HCT116 (cell line): ENCODE results near the gene DVL1. TPM values are rescaled to one million over a fixed set of nuclear protein-coding genes. Genes with fewer than 3 reads are reported as not detected.

ENCODE experiments used
- ATAC-seq: fragments of 200-7000 bp; cut with Tn5 transposase; 2 replicates; pipeline ENCODE4 v1.9.1; 2020; ENCODE audit warnings: mild to moderate bottlenecking, moderate library complexity
- BruUV-seq: library from RNA; stranded (reverse); fragments of 400-500 nt; replicated peaks from 2 replicates; lab custom pipeline; 2021; lab: Mats Ljungman, UMichigan
- CTCF ChIA-PET: fragments of 300-600 bp; sonication (Branson Sonifier 250); formaldehyde crosslinking; loops from one replicate; lab custom pipeline; 2021; ENCODE audit warnings: antibody characterized with exemption; lab: Charles Lee
- POLR2A ChIA-PET: fragments of 300-600, 350-600 bp; sonication (Branson Sonifier 250); formaldehyde crosslinking; loops from one replicate; lab custom pipeline; 2021; ENCODE audit warnings: antibody characterized with exemption; lab: Charles Lee
- RAD21 ChIA-PET, 2 experiments: fragments of 300-600 bp; sonication (Branson Sonifier 250); formaldehyde crosslinking; loops; one replicate each; lab custom pipeline; 2023; ENCODE audit warnings: low total read pairs in 2 of 2; ENCODE audit not compliant: uncharacterized antibody in 2 of 2, unreplicated experiment in 2 of 2, low non-redundant PET in 1 of 2; lab: Charles Lee
- DNase-seq: peaks from one replicate; pipeline ENCODE4 v3.0.0-alpha.2; 2010; ENCODE audit warnings: low read depth, low spot score
- H2AFZ ChIP-seq: fragments of 200-600 bp; shearing (Covaris generic), sonication (generic); 2 replicates; pipeline ENCODE4 v1.6.1; 2017; ENCODE audit warnings: low read depth, mixed run types, mixed read lengths, antibody characterized with exemption, low read length; ENCODE audit not compliant: poor library complexity, severe bottlenecking
- H3K27ac ChIP-seq: 2 replicates; pipeline ENCODE4 v1.5.1; 2012; ENCODE audit warnings: low read depth, low read length
- H3K27me3 ChIP-seq: fragments of 200-600 bp; sonication (generic); 2 replicates; pipeline ENCODE4 v1.6.1; 2016; ENCODE audit warnings: mixed run types, low read length, mixed read lengths; ENCODE audit not compliant: insufficient read depth
- H3K36me3 ChIP-seq, 2 experiments: fragments of 200-500 bp in 1 of 2; fragments of 200-600 bp in 1 of 2; sonication (Bioruptor generic) in 1 of 2; sonication (generic) in 1 of 2; 2 replicates each; pipeline versions ENCODE4 v1.5.1 to v1.6.1; 2014 to 2016; ENCODE audit warnings: low read length in 2 of 2, inconsistent platforms in 1 of 2, mixed read lengths in 1 of 2, mixed run types in 1 of 2; ENCODE audit not compliant: insufficient read depth in 2 of 2, control insufficient read depth in 1 of 2
- H3K4me1 ChIP-seq, 2 experiments: fragments of 200-600 bp in 1 of 2; sonication (generic) in 1 of 2; 2 replicates each; pipeline versions ENCODE4 v1.5.1 to v1.6.1; 2012 to 2017; ENCODE audit warnings: low read length in 2 of 2, inconsistent platforms in 1 of 2, mild to moderate bottlenecking in 1 of 2, mixed read lengths in 1 of 2, mixed run types in 1 of 2, moderate library complexity in 1 of 2; ENCODE audit not compliant: insufficient read depth in 2 of 2, control insufficient read depth in 1 of 2
- H3K4me2 ChIP-seq: fragments of 200-600 bp; sonication (generic); 2 replicates; pipeline ENCODE4 v1.6.1; 2017; ENCODE audit warnings: mixed run types, low read length, mixed read lengths
- H3K4me3 ChIP-seq, 2 experiments: fragments of 200-600 bp in 1 of 2; sonication (generic) in 1 of 2; replicated peaks in 1 of 2; 2 replicates each; pipeline ENCODE4 v1.5.1; 2011 to 2016; ENCODE audit warnings: low read length in 2 of 2, control low read depth in 1 of 2, low read depth in 1 of 2, mild to moderate bottlenecking in 1 of 2, mixed read lengths in 1 of 2, mixed run types in 1 of 2
- H3K79me2 ChIP-seq: fragments of 200-600 bp; sonication (generic); 2 replicates; pipeline ENCODE4 v1.6.1; 2017; ENCODE audit warnings: mild to moderate bottlenecking, mixed run types, low read length, moderate library complexity, mixed read lengths; ENCODE audit not compliant: insufficient read depth
- H3K9ac ChIP-seq: fragments of 200-600 bp; sonication (generic); 2 replicates; pipeline ENCODE4 v1.6.1; 2016; ENCODE audit warnings: low read length, mixed read lengths
- H3K9me2 ChIP-seq: fragments of 200-600 bp; sonication (generic), shearing (Covaris generic); 2 replicates; pipeline ENCODE4 v1.6.1; 2017; ENCODE audit warnings: mixed run types, mild to moderate bottlenecking, moderate library complexity; ENCODE audit not compliant: insufficient read depth
- H3K9me3 ChIP-seq, 2 experiments: fragments of 200-500 bp in 1 of 2; fragments of 200-600 bp in 1 of 2; sonication (Bioruptor generic) in 1 of 2; sonication (generic) in 1 of 2; 2 replicates each; pipeline ENCODE4 v1.6.1; 2014 to 2017; ENCODE audit warnings: low read length in 2 of 2, mixed read lengths in 2 of 2, inconsistent platforms in 1 of 2, low read depth in 1 of 2, mild to moderate bottlenecking in 1 of 2, mixed run types in 1 of 2, moderate library complexity in 1 of 2; ENCODE audit not compliant: control insufficient read depth in 1 of 2, insufficient read depth in 1 of 2
- H4K20me1 ChIP-seq: fragments of 200-600 bp; sonication (generic), shearing (Covaris generic); 2 replicates; pipeline ENCODE4 v1.6.1; 2017; ENCODE audit warnings: mixed run types, mild to moderate bottlenecking, moderate library complexity; ENCODE audit not compliant: insufficient read depth
- CEBPB ChIP-seq: IDR thresholded peaks from 2 replicates; pipeline ENCODE4 v1.6.1; 2012; ENCODE audit warnings: low read depth
- ELF1 ChIP-seq: IDR thresholded peaks from 2 replicates; pipeline ENCODE4 v1.6.1; 2012; ENCODE audit warnings: low read depth, borderline replicate concordance
- FOSL1 ChIP-seq: IDR thresholded peaks from 2 replicates; pipeline ENCODE4 v1.6.1; 2012; ENCODE audit warnings: low read depth
- JUND ChIP-seq: IDR thresholded peaks from 2 replicates; pipeline ENCODE4 v1.6.1; 2012
- MAX ChIP-seq: IDR thresholded peaks from 2 replicates; pipeline ENCODE4 v1.6.1; 2012
- POLR2A ChIP-seq: IDR thresholded peaks from 2 replicates; pipeline ENCODE4 v1.7.0; 2011; ENCODE audit warnings: borderline replicate concordance; ENCODE audit not compliant: insufficient read depth, insufficient read length; ENCODE audit errors: extremely low read depth
- ZBTB33 ChIP-seq: IDR thresholded peaks from 2 replicates; pipeline ENCODE4 v1.6.1; 2011; ENCODE audit warnings: mild to moderate bottlenecking, low read length, moderate library complexity; ENCODE audit not compliant: insufficient replicate concordance; ENCODE audit errors: extremely low read depth
- ZFX ChIP-seq: fragments of 450-650 bp; IDR thresholded peaks from 2 replicates; pipeline ENCODE4 v1.6.1; 2017
- ZNF274 ChIP-seq: fragments of 200-500 bp; sonication (Bioruptor generic); IDR thresholded peaks from 2 replicates; pipeline ENCODE4 v1.6.1; 2014; ENCODE audit warnings: mild to moderate bottlenecking, low read depth, low read length, inconsistent platforms
- intact Hi-C: fragments of 100-400 bp; cut with micrococcal nuclease; formaldehyde crosslinking; loops from 2 replicates; pipeline ENCODE4 v1.10.0; 2022
- total RNA-seq: library from RNA; stranded (reverse); gene quantifications from one replicate; pipeline ENCODE4 v1.2.1, GENCODE V29; 2021; ENCODE audit not compliant: unreplicated experiment

DVL1 gene
- total RNA-seq, 1 experiment from 2014 or later, result 160 TPM

- ChIA-PET RAD21 (interaction anchor here in 1 of 2 experiments (1.0 to 1.3 kb wide), 2 partner anchors 26 to 57 kb away, joined by 3 read pairs; partner anchors contain the start of gene AURKAIP1), POLR2A (interaction anchor here (0.6 to 1.2 kb wide), 4 partner anchors 11 to 69 kb away, joined by 3 to 4 read pairs (median 4); partner anchors contain the start of gene AURKAIP1)
- Histone ChIP-seq H2AFZ (no peak overlapping the region), H3K4me1 (peaks cover 45 to 67% of the 10 kb centered on the region in 2 experiments), H3K36me3 (no peaks in the 10 kb centered on the region), H3K27ac (peak overlapping the region; percentile 100), H3K4me2 (peak overlapping the region; percentile 96), H3K4me3 (peak overlapping the region; percentile 80 to 87), H3K79me2 (peaks cover 50% of the 10 kb centered on the region)
- no peak for DNase-seq
- TF ChIP-seq ZNF274 (no peak), POLR2A (peak; percentile 3)
- TF ChIP-seq, all 23 proteins: peak for 1
- Histone ChIP-seq H3K9me3 (no peaks in the 10 kb centered on the region), H4K20me1 (no peaks in the 10 kb centered on the region), H3K9ac (peak overlapping the region; percentile 76), H3K9me2 (no peaks in the 10 kb centered on the region), H3K27me3 (no peaks in the 10 kb centered on the region)
- CTCF ChIA-PET, result interaction anchor here (1.3 kb wide), 1 partner anchor 57 kb away, joined by 3 read pairs; no protein-coding TSS in a partner anchor
- no TSS peak for BruUV-seq
- intact Hi-C loops, result loop anchor here (5.0 to 10.0 kb wide), 3 partner anchors 41 to 276 kb away; partner anchors contain the start of genes ACAP3, MIB2, PUSL1 and RNF223
- ATAC-seq, result no peak; the same call in 1 of the 2 replicates
These were observed 580 bp downstream of the DVL1 start for GRCh38 chr1:1348420-1349255.

GRCh38 chr1:1347663-1348419, 1.4 kb downstream of the DVL1 start:
- RAD21 ChIA-PET, result interaction anchor here in 1 of 2 experiments (1.0 to 1.3 kb wide), 2 partner anchors 27 to 56 kb away, joined by 3 read pairs; partner anchors contain the start of gene AURKAIP1
- ATAC-seq, result peak; percentile 44
- BruUV-seq, result no TSS peak
- no peaks in the 10 kb centered on the region for H4K20me1 ChIP-seq
- peak overlapping the region; percentile 76 for H3K9ac ChIP-seq
- H3K4me2 ChIP-seq, result peak overlapping the region; percentile 96
- peak overlapping the region; percentile 100 for H3K27ac ChIP-seq
- no peak overlapping the region for H2AFZ ChIP-seq
- peaks cover 43 to 67% of the 10 kb centered on the region in 2 experiments for H3K4me1 ChIP-seq
- no peaks in the 10 kb centered on the region for H3K9me2 ChIP-seq
- H3K4me3 ChIP-seq, result peak overlapping the region; percentile 80 to 87
- H3K79me2 ChIP-seq, result peaks cover 58% of the 10 kb centered on the region
- H3K9me3 ChIP-seq, result no peaks in the 10 kb centered on the region
- no peaks in the 10 kb centered on the region for H3K36me3 ChIP-seq
- CTCF ChIA-PET, result interaction anchor here (1.3 kb wide), 1 partner anchor 56 kb away, joined by 3 read pairs; no protein-coding TSS in a partner anchor
- H3K27me3 ChIP-seq, result no peaks in the 10 kb centered on the region
- POLR2A ChIA-PET, result interaction anchor here (0.6 to 1.2 kb wide), 5 partner anchors 10 to 405 kb away, joined by 3 to 4 read pairs (median 4); partner anchors contain the start of gene AURKAIP1
- DNase-seq, result peak; percentile 54
- intact Hi-C loops, result loop anchor here (5.0 to 10.0 kb wide), 3 partner anchors 41 to 276 kb away; partner anchors contain the start of genes ACAP3, MIB2, PUSL1 and RNF223
- TF ChIP-seq ELF1 (no peak), CEBPB (no peak), JUND (no peak), ZFX (peak; percentile 77), FOSL1 (no peak), ZBTB33 (peak; percentile 20), MAX (no peak)
